K562 (cell line): Measurements from ENCODE around the gene ADAM19. TPM values are rescaled to one million over a fixed set of nuclear protein-coding genes. Genes with fewer than 3 reads are reported as not detected.

ENCODE experiments used
- polyA plus RNA-seq, 8 experiments: library from polyadenylated mRNA; depleted of rRNA in 4 of 8; stranded (reverse) in 5 of 8; unstranded in 3 of 8; fragments of >200 nt; fragmentation: Nextera tagmentation in 2 of 8; fragmentation: Illumina TruSeq in 1 of 8; extraction: Ambion mirVana in 2 of 8; extraction: Trizol in 1 of 8; gene quantifications; 2 replicates each; pipeline versions ENCODE4 v1.2.1 to v1.2.3, GENCODE V29; 2011 to 2014; ENCODE audit warnings: inconsistent platforms in 1 of 8, missing spikeins in 1 of 8
- total RNA-seq, 7 experiments: library from RNA; depleted of rRNA in 6 of 7; stranded (reverse); fragments of >200 nt in 6 of 7; fragmentation: Illumina TruSeq in 2 of 7; extraction: Trizol in 2 of 7; gene quantifications; 2 replicates each; pipeline versions ENCODE4 v1.2.1 to v1.2.3, GENCODE V29; 2011 to 2021; ENCODE audit warnings: low replicate concordance in 1 of 7
- TF ChIP-seq, protein P1 (sequence below), 2 experiments: fragments of 450-650 bp in 1 of 2; sonication (generic) in 1 of 2; formaldehyde crosslinking in 1 of 2; IDR thresholded peaks; 2 replicates each; pipeline versions ENCODE4 v1.7.1 to v1.9.0; 2016 to 2022; ENCODE audit warnings: inconsistent platforms in 1 of 2, mild to moderate bottlenecking in 1 of 2, missing genetic modification reagents in 1 of 2
- TF ChIP-seq, protein P2 (sequence below): fragments of 250-450 bp; sonication (Bioruptor Pico); IDR thresholded peaks from 2 replicates; pipeline ENCODE4 v1.5.0; 2021; ENCODE audit warnings: mild to moderate bottlenecking, borderline replicate concordance

Gene ADAM19
- total and polyA plus RNA-seq, 9 of the 15 experiments (the other 6 are each of a cell fraction or from before 2014, with no cell fraction given): 0.11 to 1.1 (median 0.43) TPM

- TF ChIP-seq, protein P1, sequence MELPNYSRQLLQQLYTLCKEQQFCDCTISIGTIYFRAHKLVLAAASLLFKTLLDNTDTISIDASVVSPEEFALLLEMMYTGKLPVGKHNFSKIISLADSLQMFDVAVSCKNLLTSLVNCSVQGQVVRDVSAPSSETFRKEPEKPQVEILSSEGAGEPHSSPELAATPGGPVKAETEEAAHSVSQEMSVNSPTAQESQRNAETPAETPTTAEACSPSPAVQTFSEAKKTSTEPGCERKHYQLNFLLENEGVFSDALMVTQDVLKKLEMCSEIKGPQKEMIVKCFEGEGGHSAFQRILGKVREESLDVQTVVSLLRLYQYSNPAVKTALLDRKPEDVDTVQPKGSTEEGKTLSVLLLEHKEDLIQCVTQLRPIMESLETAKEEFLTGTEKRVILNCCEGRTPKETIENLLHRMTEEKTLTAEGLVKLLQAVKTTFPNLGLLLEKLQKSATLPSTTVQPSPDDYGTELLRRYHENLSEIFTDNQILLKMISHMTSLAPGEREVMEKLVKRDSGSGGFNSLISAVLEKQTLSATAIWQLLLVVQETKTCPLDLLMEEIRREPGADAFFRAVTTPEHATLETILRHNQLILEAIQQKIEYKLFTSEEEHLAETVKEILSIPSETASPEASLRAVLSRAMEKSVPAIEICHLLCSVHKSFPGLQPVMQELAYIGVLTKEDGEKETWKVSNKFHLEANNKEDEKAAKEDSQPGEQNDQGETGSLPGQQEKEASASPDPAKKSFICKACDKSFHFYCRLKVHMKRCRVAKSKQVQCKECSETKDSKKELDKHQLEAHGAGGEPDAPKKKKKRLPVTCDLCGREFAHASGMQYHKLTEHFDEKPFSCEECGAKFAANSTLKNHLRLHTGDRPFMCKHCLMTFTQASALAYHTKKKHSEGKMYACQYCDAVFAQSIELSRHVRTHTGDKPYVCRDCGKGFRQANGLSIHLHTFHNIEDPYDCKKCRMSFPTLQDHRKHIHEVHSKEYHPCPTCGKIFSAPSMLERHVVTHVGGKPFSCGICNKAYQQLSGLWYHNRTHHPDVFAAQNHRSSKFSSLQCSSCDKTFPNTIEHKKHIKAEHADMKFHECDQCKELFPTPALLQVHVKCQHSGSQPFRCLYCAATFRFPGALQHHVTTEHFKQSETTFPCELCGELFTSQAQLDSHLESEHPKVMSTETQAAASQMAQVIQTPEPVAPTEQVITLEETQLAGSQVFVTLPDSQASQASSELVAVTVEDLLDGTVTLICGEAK (IDR thresholded peaks at IDR 0.05): no peak
- TF ChIP-seq, protein P1 (CRISPR knock-in tag; IDR thresholded peaks at IDR 0.05): no peak
- TF ChIP-seq, protein P2, sequence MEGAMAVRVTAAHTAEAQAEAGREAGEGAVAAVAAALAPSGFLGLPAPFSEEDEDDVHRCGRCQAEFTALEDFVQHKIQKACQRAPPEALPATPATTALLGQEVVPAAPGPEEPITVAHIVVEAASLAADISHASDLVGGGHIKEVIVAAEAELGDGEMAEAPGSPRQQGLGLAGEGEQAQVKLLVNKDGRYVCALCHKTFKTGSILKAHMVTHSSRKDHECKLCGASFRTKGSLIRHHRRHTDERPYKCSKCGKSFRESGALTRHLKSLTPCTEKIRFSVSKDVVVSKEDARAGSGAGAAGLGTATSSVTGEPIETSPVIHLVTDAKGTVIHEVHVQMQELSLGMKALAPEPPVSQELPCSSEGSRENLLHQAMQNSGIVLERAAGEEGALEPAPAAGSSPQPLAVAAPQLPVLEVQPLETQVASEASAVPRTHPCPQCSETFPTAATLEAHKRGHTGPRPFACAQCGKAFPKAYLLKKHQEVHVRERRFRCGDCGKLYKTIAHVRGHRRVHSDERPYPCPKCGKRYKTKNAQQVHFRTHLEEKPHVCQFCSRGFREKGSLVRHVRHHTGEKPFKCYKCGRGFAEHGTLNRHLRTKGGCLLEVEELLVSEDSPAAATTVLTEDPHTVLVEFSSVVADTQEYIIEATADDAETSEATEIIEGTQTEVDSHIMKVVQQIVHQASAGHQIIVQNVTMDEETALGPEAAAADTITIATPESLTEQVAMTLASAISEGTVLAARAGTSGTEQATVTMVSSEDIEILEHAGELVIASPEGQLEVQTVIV (CRISPR knock-in tag): no peak
These were observed 2.7 kb upstream of the ADAM19 start (continued) for GRCh38 chr5:157578079-157578780.
